CD4-positive, alpha-beta T cell (primary cell): ENCODE data around the gene C12orf76. TPM values are rescaled to one million over a fixed set of nuclear protein-coding genes. Genes with fewer than 3 reads are reported as not detected.
"Not testable (repeated sequence)": the region's sequence is repeated elsewhere in the genome, so short reads cannot be mapped to it uniquely, and the experiment has no call there.

Experiments
- ATAC-seq: fragments of 200-7000 bp; cut with Tn5 transposase; one replicate; pipeline ENCODE4 v1.10.0; 2022; ENCODE audit warnings: mild to moderate bottlenecking; ENCODE audit not compliant: poor library complexity
- CTCF ChIA-PET: fragments of 350-600 bp; sonication (Branson Sonifier 250); formaldehyde crosslinking; loops from one replicate; lab custom pipeline; 2021; ENCODE audit warnings: antibody characterized with exemption, inconsistent platforms; lab: Charles Lee
- POLR2A ChIA-PET: fragments of 350-600 bp; sonication (Branson Sonifier 250); formaldehyde crosslinking; loops from one replicate; lab custom pipeline; 2021; ENCODE audit warnings: antibody characterized with exemption, inconsistent platforms; lab: Charles Lee
- DNase-seq, 14 experiments: peaks; one replicate each; pipeline ENCODE4 v3.0.0-alpha.2; 2013 to 2020; ENCODE audit warnings: mixed read lengths in 2 of 14
- H3K27ac ChIP-seq, 2 donors: one replicate each; pipeline versions ENCODE4 v1.5.1 to v1.7.0; 2013; ENCODE audit warnings: low read length in 2 of 2, low read depth in 1 of 2, mild to moderate bottlenecking in 1 of 2
- H3K27me3 ChIP-seq, 2 experiments: 1 replicate in 1 of 2; 2 replicates in 1 of 2; pipeline versions ENCODE4 v1.6.1 to v1.7.0; 2013; ENCODE audit warnings: low read length in 2 of 2, control low read depth in 1 of 2, mild to moderate bottlenecking in 1 of 2, moderate library complexity in 1 of 2; ENCODE audit not compliant: insufficient read depth in 2 of 2, control insufficient read depth in 1 of 2
- H3K36me3 ChIP-seq: one replicate; pipeline ENCODE4 v1.6.1; 2013; ENCODE audit warnings: low read length, control low read depth; ENCODE audit not compliant: insufficient read depth
- H3K4me1 ChIP-seq: one replicate; pipeline ENCODE4 v1.6.1; 2013; ENCODE audit warnings: low read length, control low read depth; ENCODE audit not compliant: insufficient read depth
- H3K4me3 ChIP-seq: one replicate; pipeline ENCODE4 v1.5.1; 2013; ENCODE audit warnings: mild to moderate bottlenecking, low read length, moderate library complexity
- H3K9me3 ChIP-seq, 2 experiments: 1 replicate in 1 of 2; 2 replicates in 1 of 2; pipeline versions ENCODE4 v1.6.1 to v1.7.0; 2013; ENCODE audit warnings: low read length in 2 of 2, mild to moderate bottlenecking in 2 of 2, control low read depth in 1 of 2, moderate library complexity in 1 of 2; ENCODE audit not compliant: control insufficient read depth in 1 of 2, insufficient read depth in 1 of 2
- H3K27ac Mint-ChIP-seq: one replicate; pipeline ENCODE4 v1.8.0; 2020; ENCODE audit warnings: mixed read lengths
- H3K27me3 Mint-ChIP-seq: one replicate; pipeline ENCODE4 v1.8.0; 2021; ENCODE audit warnings: mixed read lengths
- H3K36me3 Mint-ChIP-seq: one replicate; pipeline ENCODE4 v1.8.0; 2021; ENCODE audit warnings: low read depth, mixed read lengths
- H3K4me1 Mint-ChIP-seq: one replicate; pipeline ENCODE4 v1.8.0; 2021; ENCODE audit warnings: low read depth, mixed read lengths
- H3K4me3 Mint-ChIP-seq: one replicate; pipeline ENCODE4 v1.8.0; 2020; ENCODE audit warnings: mild to moderate bottlenecking, mixed read lengths
- H3K9me3 Mint-ChIP-seq: one replicate; pipeline ENCODE4 v1.8.0; 2020; ENCODE audit warnings: mixed read lengths
- CTCF ChIP-seq: fragments of 200-600 bp; IDR thresholded peaks from one replicate; pipeline ENCODE4 v1.8.0; 2022; ENCODE audit warnings: antibody characterized with exemption, mild to moderate bottlenecking
- intact Hi-C, 2 experiments: fragments of 100-400 bp; cut with DNase I in 1 of 2; cut with micrococcal nuclease in 1 of 2; formaldehyde crosslinking; loops; one replicate each; pipeline versions ENCODE4 v1.15.1 to v1.9.0; 2023 to 2025; cut with DNase I, micrococcal nuclease
- total RNA-seq, 174 experiments: library from RNA in 2 of 174; stranded (reverse) in 2 of 174; gene quantifications; one replicate each; pipeline ENCODE4 v1.2.3 and lab custom pipeline; 2021 to 2026

C12orf76 gene
- total RNA-seq, 2 experiments from 2014 or later, result 9.8 to 12.6 TPM

- H3K36me3 Mint-ChIP-seq, CTCF ChIA-PET, H3K27me3 Mint-ChIP-seq, H3K36me3 ChIP-seq, H3K9me3 ChIP-seq, H3K27me3 ChIP-seq, H3K9me3 Mint-ChIP-seq, ATAC-seq, POLR2A ChIA-PET: not testable (repeated sequence)
- Mint-ChIP-seq H3K4me1 (peaks cover 29% of the 10 kb centered on the region), H3K27ac (peak overlapping the region; percentile 82), H3K4me3 (peak overlapping the region; percentile 93)
- DNase-seq, result peak in 2 of 14 experiments; percentile 11 to 25
- Histone ChIP-seq H3K4me1 (peaks cover 28% of the 10 kb centered on the region), H3K4me3 (peak overlapping the region; percentile 79), H3K27ac (peak overlapping the region; percentile 76 to 87)
- intact Hi-C loops, result loop anchor here in 1 of 2 experiments (2.0 to 5.0 kb wide), 6 partner anchors 50 to 997 kb away; partner anchors contain the start of genes ANKRD13A, ATP2A2, FAM222A and IFT81
Observed at GRCh38 chr12:110049034-110049433, 712 bp upstream of the C12orf76 start.

GRCh38 chr12:110047297-110047940 lies 903 bp downstream of the C12orf76 start:
- intact Hi-C loops, result loop anchor here in 1 of 2 experiments (5.0 kb wide), 4 partner anchors 235 to 995 kb away; partner anchors contain the start of genes ATP2A2, FAM222A, KCTD10 and UBE3B
- no peak for TF ChIP-seq CTCF
- ATAC-seq, result no peak
- Mint-ChIP-seq H3K4me3 (peak overlapping the region; percentile 93), H3K27me3 (no peaks in the 10 kb centered on the region), H3K27ac (peak overlapping the region; percentile 82), H3K9me3 (no peaks in the 10 kb centered on the region), H3K36me3 (peaks cover 15% of the 10 kb centered on the region), H3K4me1 (peaks cover 37% of the 10 kb centered on the region)
- Histone ChIP-seq H3K27me3 (no peaks in the 10 kb centered on the region), H3K4me1 (peaks cover 37% of the 10 kb centered on the region), H3K27ac (peak overlapping the region in 1 of 2 donors; percentile 87), H3K4me3 (peak overlapping the region; percentile 79), H3K9me3 (no peaks in the 10 kb centered on the region), H3K36me3 (peaks cover under 1% of the 10 kb centered on the region)
- CTCF ChIA-PET, result interaction anchor here (1.3 kb wide), 1 partner anchor 403 kb away, joined by 3 read pairs; the partner anchor contains the start of gene ARPC3
- no peak for DNase-seq
- POLR2A ChIA-PET, result interaction anchor here (1.0 to 1.1 kb wide), 2 partner anchors 32 to 403 kb away, joined by 3 to 6 read pairs; partner anchors contain the start of gene ARPC3

- DNase-seq, result no peak
- peaks cover 42% of the 10 kb centered on the region for H3K4me1 Mint-ChIP-seq
Observed at GRCh38 chr12:110046451-110047187, 1.7 kb downstream of the C12orf76 start.

More at GRCh38 chr12:110046451-110047187, 1.7 kb downstream of the C12orf76 start:
- H3K27me3 ChIP-seq, result no peaks in the 10 kb centered on the region
- H3K4me3 ChIP-seq, result no peak overlapping the region
- ChIA-PET CTCF (interaction anchor here (1.3 kb wide), 1 partner anchor 403 kb away, joined by 3 read pairs; the partner anchor contains the start of gene ARPC3), POLR2A (interaction anchor here (0.6 to 1.1 kb wide), 2 partner anchors 403 to 700 kb away, joined by 3 to 5 read pairs; partner anchors contain the start of gene ARPC3)
- peaks cover 8% of the 10 kb centered on the region for H3K36me3 ChIP-seq
- peaks cover 37% of the 10 kb centered on the region for H3K4me1 ChIP-seq
- Mint-ChIP-seq H3K27ac (no peak overlapping the region), H3K36me3 (peaks cover 21% of the 10 kb centered on the region), H3K27me3 (no peaks in the 10 kb centered on the region), H3K9me3 (no peaks in the 10 kb centered on the region), H3K4me3 (peak overlapping the region; percentile 93)
- H3K27ac ChIP-seq, result no peak overlapping the region
- H3K9me3 ChIP-seq, result no peaks in the 10 kb centered on the region
- intact Hi-C loops, result loop anchor here in 1 of 2 experiments (5.0 kb wide), 4 partner anchors 236 to 994 kb away; partner anchors contain the start of genes ATP2A2, FAM222A, KCTD10 and UBE3B
- no peak for TF ChIP-seq CTCF
- no peak for ATAC-seq
